Measurements from ENCODE around the gene CBLN2. TPM values are rescaled to one million over a fixed set of nuclear protein-coding genes. Genes with fewer than 3 reads are reported as not detected.

CBLN2 gene
- total RNA-seq, result not detected in 2 replicates

DNA sequence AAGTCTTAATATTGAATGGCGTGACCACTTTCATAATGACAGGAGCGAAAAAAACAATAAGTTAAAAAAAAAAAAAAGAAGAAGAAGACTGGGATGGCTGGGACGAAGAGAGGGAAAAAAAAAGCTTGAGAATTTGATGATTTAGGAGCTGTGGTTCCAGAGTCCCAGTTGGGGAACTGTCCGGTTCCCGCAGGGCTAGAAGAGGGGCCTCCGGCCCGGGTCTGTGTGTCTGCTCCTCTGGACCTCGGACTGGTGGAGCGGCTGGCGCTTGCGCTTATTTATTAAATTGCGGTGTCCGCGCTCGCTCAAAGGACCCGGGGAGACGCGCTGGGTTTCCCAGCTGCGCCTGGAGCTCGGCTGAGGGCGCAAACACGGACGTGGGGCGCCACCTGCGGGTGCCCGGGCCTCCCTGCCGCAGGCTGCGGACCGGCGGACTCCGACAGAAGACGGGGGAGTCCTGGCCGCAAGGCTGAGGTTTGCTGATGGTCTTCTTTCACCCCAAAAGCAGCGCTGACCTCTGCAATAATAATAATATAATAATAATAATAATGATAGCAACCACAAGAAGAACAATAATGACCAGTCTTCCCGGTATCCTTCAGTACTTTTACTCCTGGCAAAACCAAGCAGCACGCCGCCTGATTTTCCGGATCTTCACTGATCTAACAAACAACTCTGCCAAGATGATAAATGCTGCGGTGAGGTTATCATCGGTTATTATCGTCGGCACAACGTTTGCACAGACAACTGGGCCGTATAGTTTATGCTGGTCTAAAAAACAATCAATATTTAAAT lies at the start of gene CBLN2:
Gene CBLN2, minus strand, starts transcription at position 251 of the 795 bp plus-strand sequence. CDS start 2,182 bp downstream, outside the sequence.
- intact Hi-C loops (cut with micrococcal nuclease), result no loop called here

DNA sequence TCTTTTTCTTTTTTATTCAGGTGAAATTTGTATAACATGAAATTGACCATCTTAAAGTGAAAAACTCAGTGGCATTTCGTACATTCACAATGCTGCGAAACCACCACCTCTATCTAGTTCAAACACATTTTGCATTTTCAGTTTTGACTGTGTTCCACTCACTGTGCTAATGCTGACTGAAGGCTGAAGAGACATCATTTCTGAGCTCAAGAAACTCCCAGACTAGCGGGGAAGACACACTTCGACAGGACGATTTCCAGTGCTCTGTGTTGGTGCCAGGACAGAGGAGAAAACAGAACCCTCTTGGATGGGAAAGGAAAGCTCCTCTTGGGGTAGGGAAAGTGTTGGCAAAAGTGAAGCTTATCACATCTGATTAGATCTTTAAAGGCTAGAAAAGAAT lies 44.2 kb upstream of the CBLN2 start:
- intact Hi-C loops (cut with micrococcal nuclease), result no loop called here

DNA sequence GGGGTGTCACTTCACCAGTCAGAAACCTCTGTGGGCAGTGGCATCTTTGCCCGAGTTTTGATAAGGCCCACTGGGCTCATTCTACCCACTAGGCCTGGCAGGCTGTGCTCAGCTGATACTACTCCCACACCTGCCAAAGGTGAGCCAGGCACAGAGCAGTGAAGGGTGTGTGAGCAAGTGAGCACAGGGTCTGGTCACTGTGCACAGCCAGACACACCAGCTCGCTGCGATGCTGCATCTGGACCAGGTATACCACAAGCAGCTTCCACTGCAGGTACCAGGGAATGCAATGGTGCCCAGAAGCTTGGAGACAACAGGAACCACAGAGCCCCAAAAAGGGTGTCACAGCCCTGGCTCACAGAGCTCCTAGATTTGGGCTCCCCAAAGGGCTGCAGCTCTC lies 40.6 kb upstream of the CBLN2 start:
- intact Hi-C loops (cut with micrococcal nuclease), result no loop called here

DNA sequence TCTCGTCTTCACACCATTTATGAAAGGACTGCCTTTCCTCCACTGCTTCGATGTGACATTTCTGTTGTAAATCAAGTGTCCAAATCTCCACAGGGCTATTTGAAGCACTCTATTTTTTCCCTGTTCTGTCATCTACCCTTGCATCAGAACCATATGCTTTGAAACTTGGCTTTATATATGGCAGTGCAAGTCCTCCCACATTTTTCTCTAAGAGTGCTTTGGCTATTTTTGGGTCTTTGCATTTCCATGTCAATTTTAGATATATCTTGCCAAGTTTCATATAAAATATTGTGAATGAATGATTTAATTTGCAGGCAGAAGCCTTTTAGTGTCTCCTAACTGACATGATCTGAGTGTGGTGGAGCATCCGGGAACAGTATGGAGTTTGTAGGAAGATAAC lies 37.8 kb upstream of the CBLN2 start:
- intact Hi-C loops (cut with micrococcal nuclease), result no loop called here

DNA sequence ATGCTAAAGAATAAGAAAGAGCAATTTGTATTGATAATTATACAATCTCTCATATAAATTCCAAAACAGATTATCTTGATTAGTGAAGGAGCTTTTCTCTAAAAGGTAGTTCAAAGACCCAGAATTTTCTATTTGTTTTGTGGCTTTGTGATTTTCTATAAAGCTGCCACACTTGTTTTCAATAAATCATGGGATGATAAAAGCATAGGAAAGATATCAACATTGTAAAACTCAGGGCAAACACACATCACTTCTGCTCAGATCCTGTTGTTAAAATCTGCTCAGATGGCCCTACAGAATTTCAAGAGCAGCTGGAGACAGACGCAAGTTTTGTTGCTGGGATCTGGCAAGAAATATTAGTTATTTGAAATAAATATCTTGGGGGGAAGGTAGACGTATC lies 28.8 kb upstream of the CBLN2 start:
- intact Hi-C loops (cut with micrococcal nuclease), result no loop called here

DNA sequence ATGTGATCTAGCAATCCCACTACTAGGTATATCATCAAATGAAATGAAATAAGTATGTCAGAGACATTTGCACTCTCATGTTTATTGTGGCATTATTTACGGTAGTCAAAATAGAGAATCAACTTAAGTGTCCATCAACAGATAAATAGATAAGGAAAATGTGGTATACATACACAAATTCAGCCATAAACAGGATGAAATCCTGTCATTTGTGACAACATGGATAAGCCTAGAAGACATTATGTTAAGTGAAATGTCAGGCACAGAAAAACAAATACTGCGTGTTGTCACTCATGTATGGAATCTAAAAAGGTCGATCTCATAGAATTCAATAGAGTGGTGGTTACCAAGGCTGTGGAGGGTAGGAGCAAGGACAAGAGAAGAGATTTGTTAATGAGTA lies 22.1 kb upstream of the CBLN2 start:
- intact Hi-C loops (cut with micrococcal nuclease), result no loop called here

DNA sequence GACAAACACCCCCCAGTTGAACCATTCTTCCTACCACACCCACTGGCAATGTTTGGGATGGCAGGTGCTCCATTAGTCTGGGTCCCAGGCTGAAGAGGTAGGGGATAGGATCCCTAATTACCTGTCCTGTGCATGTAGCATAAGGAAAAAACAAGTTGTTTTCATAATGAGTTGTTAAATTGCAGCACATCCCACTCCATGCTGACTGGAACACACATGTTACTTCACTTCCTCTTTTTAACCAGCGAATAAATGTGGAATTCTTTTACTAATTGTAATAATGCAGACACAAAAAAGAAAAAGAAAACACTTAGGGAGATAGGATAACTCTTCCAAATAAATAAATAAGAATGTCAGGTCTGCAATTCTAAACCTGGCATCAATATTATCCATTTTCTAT lies 11.8 kb upstream of the CBLN2 start:
- intact Hi-C loops (cut with micrococcal nuclease), result no loop called here

DNA sequence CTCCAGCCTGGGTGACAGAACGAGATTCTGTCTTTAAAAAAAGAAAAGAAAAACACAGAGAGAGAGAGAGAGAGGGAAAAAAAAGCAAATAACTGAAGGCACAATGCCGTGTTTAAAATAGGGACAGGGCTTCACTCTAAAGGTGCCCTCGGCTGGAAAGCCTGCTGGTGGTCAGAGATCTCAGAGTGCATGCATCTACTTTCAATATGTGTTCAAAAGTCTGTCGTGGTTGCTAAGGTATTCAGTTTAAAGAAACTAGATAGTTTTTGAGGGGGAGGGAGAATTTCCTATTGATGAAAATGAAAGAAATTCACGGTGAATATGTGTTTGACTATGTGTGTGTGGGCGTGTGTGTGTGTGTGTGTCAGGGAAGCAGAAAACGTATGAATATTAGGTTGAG lies 11.0 kb upstream of the CBLN2 start:
- intact Hi-C loops (cut with micrococcal nuclease), result no loop called here

DNA sequence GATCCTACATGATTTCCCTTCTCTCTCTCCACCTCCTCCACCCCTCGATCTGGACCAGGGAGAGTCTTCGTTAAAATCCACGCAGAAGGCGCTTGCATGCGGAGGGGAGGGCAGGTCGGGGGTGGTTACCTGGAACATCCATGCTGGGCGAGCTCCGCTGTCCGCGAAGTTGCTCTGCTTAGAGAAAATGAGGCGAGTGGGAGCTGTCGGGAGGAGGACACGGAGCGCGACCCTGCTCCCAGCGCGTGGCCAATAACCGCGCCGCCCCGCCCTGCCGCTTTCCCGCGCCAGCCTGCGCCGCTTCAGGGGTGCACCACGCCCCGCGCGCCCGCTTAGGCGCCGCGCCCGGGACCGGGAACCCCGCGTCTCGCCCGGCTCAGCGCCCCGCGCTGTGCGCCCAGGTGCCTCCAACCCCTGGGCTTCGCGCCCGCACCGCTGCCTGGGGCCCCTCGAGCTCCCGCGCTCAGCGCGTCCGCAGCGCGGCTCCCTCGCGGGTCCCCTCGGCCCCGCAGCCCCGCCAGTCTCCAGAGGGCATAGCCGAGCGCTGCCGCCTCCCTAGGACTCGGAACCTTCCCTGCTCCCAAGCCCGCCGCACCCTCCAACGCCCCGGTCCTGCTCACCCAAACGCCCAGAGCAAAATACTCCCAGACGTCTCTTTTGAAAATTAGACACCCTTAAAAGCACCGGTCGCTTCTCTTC lies 636 bp downstream of the CBLN2 start:
- intact Hi-C loops (cut with micrococcal nuclease), result loop anchor here (2.0 kb wide), 1 partner anchor 77 kb away; no protein-coding TSS in a partner anchor

DNA sequence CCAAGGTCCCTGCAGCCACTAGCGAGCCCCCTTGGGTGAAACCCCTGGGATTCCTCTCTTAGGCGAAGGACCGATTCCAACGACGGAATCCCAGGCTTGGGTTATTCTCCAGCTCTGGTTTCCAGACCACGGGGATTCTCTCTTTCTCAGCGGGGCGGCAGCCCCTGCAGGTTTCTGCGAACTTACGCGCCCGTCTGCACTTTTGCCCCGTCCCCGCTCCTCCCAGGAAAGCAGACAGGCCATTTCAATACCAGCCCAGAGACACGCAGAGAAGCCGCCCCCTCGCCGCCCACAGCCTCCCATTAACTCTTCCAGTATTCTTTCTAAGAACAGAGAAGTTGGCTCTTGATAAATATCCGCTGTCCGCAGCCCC lies 1.2 kb downstream of the CBLN2 start:
- intact Hi-C loops (cut with micrococcal nuclease), result loop anchor here (2.0 kb wide), 1 partner anchor 76 kb away; no protein-coding TSS in a partner anchor

DNA sequence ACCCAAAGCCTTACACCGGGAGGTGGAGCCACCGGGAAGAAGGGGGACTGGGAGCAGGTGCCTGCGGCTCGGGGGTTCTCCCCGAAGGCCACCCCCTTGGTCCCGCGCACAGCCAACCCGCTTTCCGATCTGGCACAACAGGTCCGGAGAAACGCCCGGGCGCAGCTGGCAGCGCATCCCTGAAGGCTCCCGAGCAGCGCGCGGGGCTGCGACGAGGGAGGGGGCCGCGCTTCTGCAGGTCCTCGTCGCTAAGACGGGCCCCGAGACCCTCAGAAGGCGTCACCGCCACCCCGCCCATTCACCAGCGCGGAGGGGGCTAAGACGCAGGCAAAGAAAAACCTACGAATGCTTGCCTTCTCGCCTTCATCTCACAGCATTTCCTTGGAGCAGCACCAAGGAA lies 1.8 kb downstream of the CBLN2 start:
- intact Hi-C loops (cut with micrococcal nuclease), result loop anchor here (2.0 kb wide), 1 partner anchor 76 kb away; no protein-coding TSS in a partner anchor

DNA sequence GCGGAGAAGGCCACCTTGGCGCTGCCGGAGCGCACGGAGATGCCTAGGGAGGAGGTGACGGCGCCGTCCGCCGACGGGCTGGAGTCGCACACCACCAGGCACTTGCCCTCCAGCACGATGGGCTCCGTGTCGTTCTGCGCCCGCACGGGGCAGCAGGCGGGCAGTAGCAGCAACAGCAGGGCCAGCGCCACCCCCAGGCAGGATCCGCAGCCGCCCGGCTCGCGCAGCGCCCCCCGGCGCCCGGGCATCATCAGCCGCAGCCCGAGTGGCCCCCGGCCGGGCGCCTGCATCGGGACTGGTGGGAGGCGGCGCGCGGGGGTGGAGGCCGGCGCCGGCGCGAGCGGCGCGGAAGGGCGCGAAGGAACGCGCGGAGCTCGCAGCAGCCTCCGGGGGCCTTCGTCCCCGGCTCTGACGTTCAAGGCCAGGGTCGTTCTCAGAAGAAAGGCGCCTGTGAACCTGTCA lies 2.2 kb downstream of the CBLN2 start:
- intact Hi-C loops (cut with micrococcal nuclease), result loop anchor here (2.0 kb wide), 1 partner anchor 75 kb away; no protein-coding TSS in a partner anchor

DNA sequence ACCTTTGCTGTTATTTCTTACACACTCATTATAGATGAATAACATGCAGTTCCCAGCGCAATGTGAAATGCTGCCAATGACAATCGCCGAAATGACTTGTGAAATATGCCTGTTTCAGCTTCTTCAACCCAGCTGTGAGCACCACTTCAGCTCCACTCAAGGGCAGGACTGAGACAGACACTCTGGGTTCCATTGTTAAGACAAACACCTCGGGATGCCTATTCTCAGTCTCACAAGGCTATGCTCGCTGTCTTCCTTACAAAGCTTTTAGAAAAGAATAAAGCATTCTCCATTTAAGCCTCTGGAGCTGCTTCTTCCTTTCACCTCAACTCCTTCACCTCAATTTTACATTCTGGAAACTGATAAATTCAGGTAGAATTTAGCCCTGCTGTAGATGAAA lies 4.2 kb downstream of the CBLN2 start:
- intact Hi-C loops (cut with micrococcal nuclease), result no loop called here

DNA sequence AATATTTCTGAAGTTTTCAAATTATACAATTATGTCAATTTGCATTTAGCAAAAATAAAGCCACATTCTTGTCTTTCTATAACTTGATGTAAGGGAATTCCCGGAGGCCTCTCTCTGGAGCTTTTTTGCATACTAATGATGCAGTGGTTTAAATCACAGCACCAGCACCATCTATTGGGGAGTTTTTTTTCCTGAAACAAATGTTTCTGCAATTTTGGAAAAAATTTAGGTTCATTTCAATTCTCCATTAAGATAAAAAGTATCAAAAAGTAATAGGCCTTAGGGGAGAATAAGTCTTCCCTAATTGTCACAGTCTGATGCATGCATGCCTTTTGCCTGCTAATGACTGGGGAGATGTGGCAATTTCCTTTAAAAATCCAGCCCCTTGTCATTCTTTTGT lies 13.5 kb downstream of the CBLN2 start:
- intact Hi-C loops (cut with micrococcal nuclease), result no loop called here

DNA sequence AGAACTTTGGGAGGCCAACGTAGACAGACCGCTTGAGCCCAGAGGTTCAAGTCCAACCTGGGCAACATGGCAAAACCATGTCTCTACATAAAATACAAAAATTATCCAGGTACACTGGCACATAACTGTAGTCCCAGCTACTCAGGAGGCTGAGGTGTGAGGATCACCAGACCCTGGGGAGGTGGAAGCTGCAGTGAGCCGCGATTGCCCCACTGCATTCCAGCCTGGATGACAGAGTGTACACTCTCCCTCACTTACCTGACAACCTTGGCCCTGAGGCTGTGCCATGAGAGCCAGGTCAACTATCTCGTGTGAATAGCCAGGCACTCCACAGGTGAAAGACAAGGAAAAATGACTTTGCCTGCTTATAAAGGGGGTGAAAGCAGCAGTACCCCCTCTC lies 39.3 kb downstream of the CBLN2 start:
- intact Hi-C loops (cut with micrococcal nuclease), result no loop called here

DNA sequence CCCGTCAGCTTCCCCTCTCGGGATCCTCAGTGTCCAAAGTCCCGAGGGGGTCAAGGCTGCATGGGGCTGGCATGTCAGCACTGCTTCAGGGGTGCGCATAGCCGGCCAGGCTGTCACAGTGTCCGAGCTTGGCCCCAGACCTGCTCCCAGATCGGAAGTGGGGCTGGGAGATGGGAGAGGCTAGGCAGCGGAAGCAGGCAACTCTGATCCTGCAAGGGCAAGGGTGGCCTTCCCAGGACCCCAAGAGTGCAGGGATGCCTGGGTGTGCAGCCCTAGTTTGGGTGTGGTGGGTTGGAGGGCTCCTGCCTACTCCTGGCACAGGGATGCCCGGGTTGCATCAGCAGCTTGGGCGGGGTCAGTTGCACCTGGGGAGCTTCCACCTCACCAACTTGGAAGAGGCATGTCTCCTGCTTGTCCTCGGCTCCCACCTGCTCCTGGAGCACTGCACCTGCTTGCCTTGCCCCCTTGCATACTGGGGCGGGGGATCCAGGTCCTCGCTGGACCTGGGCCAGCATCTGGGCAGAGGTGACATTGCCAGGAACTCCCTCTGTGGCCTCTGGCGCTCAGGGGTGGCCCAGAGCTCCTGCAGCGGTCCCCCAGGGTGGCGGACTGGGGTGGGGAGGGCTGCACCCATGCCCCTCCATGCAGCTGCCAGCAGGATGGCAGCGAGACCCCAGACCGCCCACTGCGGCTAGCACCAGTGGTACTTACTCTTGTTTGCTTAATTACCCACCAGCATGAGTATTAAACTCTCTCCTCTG lies 41.3 kb downstream of the CBLN2 start:
- intact Hi-C loops (cut with micrococcal nuclease), result no loop called here

DNA sequence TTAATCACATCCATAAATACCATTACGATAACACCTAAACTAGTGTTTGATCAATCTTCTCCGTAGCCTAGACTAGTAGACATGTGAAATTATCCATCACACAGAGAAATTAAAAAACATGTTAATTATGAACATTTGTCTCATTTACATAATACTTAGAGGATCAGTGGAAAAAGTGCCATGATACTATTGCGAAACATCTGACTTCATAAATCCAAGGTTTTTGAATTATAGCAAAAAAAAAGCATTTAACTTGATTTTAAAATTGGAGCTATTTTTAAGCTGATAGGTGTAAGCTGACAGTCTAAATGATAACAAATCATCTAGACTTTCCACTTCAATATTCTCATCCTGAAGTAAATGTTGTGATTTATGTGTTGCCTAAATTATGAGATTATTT lies 51.6 kb downstream of the CBLN2 start:
- intact Hi-C loops (cut with micrococcal nuclease), result no loop called here

Measured in T-helper 1 cell treated with Interleukin-12 subunit alpha and Interleukin-12 subunit beta and Interleukin-4 antibody, amounts not matched to agents 30 ng/mL and 1 ng/mL, for 36 hours (primary cell).